ENCODE data around the gene FAM98B.
A peak's percentile ranks its signal among the peaks of the same experiment; 100 is the strongest.
"Not testable (repeated sequence)": the region's sequence is repeated elsewhere in the genome, so short reads cannot be mapped to it uniquely, and the experiment has no call there.

FAM98B gene

GRCh38 chr15:38427380-38427779 lies 26.5 kb upstream of the FAM98B start:
- Histone ChIP-seq H3K9ac (ENCODE audit: low read length) (no peak overlapping the region), H3F3A (ENCODE audit: insufficient read depth, low read length) (peaks cover 25% of the 10 kb centered on the region), H3K9me2 (replicated peaks; ENCODE audit: insufficient read depth, low read length) (no peaks in the 10 kb centered on the region), H3K27me3 (replicated peaks; ENCODE audit: insufficient read depth, low read length) (no peaks in the 10 kb centered on the region), H3K79me2 (ENCODE audit: low read length) (no peaks in the 10 kb centered on the region), H3K36me3 (replicated peaks; ENCODE audit: insufficient read depth, low read length) (no peaks in the 10 kb centered on the region), H3K4me3 (ENCODE audit: low read length) (no peak overlapping the region), H3K4me1 (ENCODE audit: low read length) (peaks cover 22% of the 10 kb centered on the region), H2AFZ (ENCODE audit: low read length) (no peak overlapping the region), H3K27ac (ENCODE audit: low read length) (no peak overlapping the region), H4K20me1 (ENCODE audit: insufficient read depth, low read length) (no peaks in the 10 kb centered on the region), H3K9me3 (replicated peaks; ENCODE audit: insufficient read depth, low read length) (no peaks in the 10 kb centered on the region), H3K4me2 (ENCODE audit: low read depth, low read length) (no peak overlapping the region)
- no peak for DNase-seq
- TF ChIP-seq CTCF (IDR thresholded peaks at IDR 0.05; ENCODE audit: low read length) (peak; percentile 17; the same call in 1 of the 2 replicates), EZH2phosphoT487 (IDR thresholded peaks at IDR 0.05; ENCODE audit: low read length) (no peak), EZH2 (optimal IDR thresholded peaks at IDR 0.05; ENCODE audit: low read depth, low read length) (no peak)

GRCh38 chr15:38430106-38430760 lies 23.7 kb upstream of the FAM98B start:
- Histone ChIP-seq H3K4me1 (ENCODE audit: low read length) (peaks cover 7% of the 10 kb centered on the region), H3K36me3 (replicated peaks; ENCODE audit: insufficient read depth, low read length) (no peaks in the 10 kb centered on the region), H3K9me2 (replicated peaks; ENCODE audit: insufficient read depth, low read length) (no peaks in the 10 kb centered on the region), H3K27me3 (replicated peaks; ENCODE audit: insufficient read depth, low read length) (no peaks in the 10 kb centered on the region), H3K27ac (ENCODE audit: low read length) (no peak overlapping the region), H3K4me3 (ENCODE audit: low read length) (no peak overlapping the region), H3K9me3 (replicated peaks; ENCODE audit: insufficient read depth, low read length) (no peaks in the 10 kb centered on the region), H3K9ac (ENCODE audit: low read length) (no peak overlapping the region), H2AFZ (ENCODE audit: low read length) (no peak overlapping the region), H3F3A (ENCODE audit: insufficient read depth, low read length) (peaks cover 2% of the 10 kb centered on the region), H4K20me1 (ENCODE audit: insufficient read depth, low read length) (no peaks in the 10 kb centered on the region), H3K79me2 (ENCODE audit: low read length) (no peaks in the 10 kb centered on the region), H3K4me2 (ENCODE audit: low read depth, low read length) (no peak overlapping the region)
- DNase-seq: no peak
- TF ChIP-seq EZH2 (optimal IDR thresholded peaks at IDR 0.05; ENCODE audit: low read depth, low read length) (no peak), EZH2phosphoT487 (IDR thresholded peaks at IDR 0.05; ENCODE audit: low read length) (no peak), CTCF (IDR thresholded peaks at IDR 0.05; ENCODE audit: low read length) (no peak)

GRCh38 chr15:38436993-38437392 lies 16.9 kb upstream of the FAM98B start:
- no peak for TF ChIP-seq EZH2 (optimal IDR thresholded peaks at IDR 0.05; ENCODE audit: low read depth, low read length)
- TF ChIP-seq CTCF (IDR thresholded peaks at IDR 0.05; ENCODE audit: low read length): no peak
- no peak for TF ChIP-seq EZH2phosphoT487 (IDR thresholded peaks at IDR 0.05; ENCODE audit: low read length)
- Histone ChIP-seq H3K4me3 (ENCODE audit: low read length) (no peak overlapping the region), H2AFZ (ENCODE audit: low read length) (no peak overlapping the region), H3K36me3 (replicated peaks; ENCODE audit: insufficient read depth, low read length) (no peaks in the 10 kb centered on the region), H3K79me2 (ENCODE audit: low read length) (no peaks in the 10 kb centered on the region), H3K9ac (ENCODE audit: low read length) (no peak overlapping the region), H3K27ac (ENCODE audit: low read length) (no peak overlapping the region), H3K9me2 (replicated peaks; ENCODE audit: insufficient read depth, low read length) (no peaks in the 10 kb centered on the region), H3K4me2 (ENCODE audit: low read depth, low read length) (no peak overlapping the region), H3K27me3 (replicated peaks; ENCODE audit: insufficient read depth, low read length) (no peaks in the 10 kb centered on the region), H3K4me1 (ENCODE audit: low read length) (peaks cover 12% of the 10 kb centered on the region), H4K20me1 (ENCODE audit: insufficient read depth, low read length) (no peaks in the 10 kb centered on the region), H3F3A (ENCODE audit: insufficient read depth, low read length) (no peaks in the 10 kb centered on the region), H3K9me3 (replicated peaks; ENCODE audit: insufficient read depth, low read length) (no peaks in the 10 kb centered on the region)
- DNase-seq: no peak

GRCh38 chr15:38437603-38438002 lies 16.3 kb upstream of the FAM98B start:
- not testable (repeated sequence) for H3K27ac ChIP-seq (ENCODE audit: low read length); H3K9ac ChIP-seq (ENCODE audit: low read length); H2AFZ ChIP-seq (ENCODE audit: low read length); H3K9me3 ChIP-seq (replicated peaks; ENCODE audit: insufficient read depth, low read length); H3F3A ChIP-seq (ENCODE audit: insufficient read depth, low read length); DNase-seq; H3K4me2 ChIP-seq (ENCODE audit: low read depth, low read length); H4K20me1 ChIP-seq (ENCODE audit: insufficient read depth, low read length); H3K79me2 ChIP-seq (ENCODE audit: low read length); H3K4me3 ChIP-seq (ENCODE audit: low read length); H3K36me3 ChIP-seq (replicated peaks; ENCODE audit: insufficient read depth, low read length); H3K27me3 ChIP-seq (replicated peaks; ENCODE audit: insufficient read depth, low read length); H3K9me2 ChIP-seq (replicated peaks; ENCODE audit: insufficient read depth, low read length)
- peaks cover 12% of the 10 kb centered on the region for H3K4me1 ChIP-seq (ENCODE audit: low read length)

Data from MM.1S (cell line).